HCT116 (cell line): ENCODE data around the gene N4BP2. TPM values are rescaled to one million over a fixed set of nuclear protein-coding genes. Genes with fewer than 3 reads are reported as not detected.
"Not testable (repeated sequence)": the region's sequence is repeated elsewhere in the genome, so short reads cannot be mapped to it uniquely, and the experiment has no call there.

Source experiments
- ATAC-seq: fragments of 200-7000 bp; cut with Tn5 transposase; 2 replicates; pipeline ENCODE4 v1.9.1; 2020; ENCODE audit warnings: mild to moderate bottlenecking, moderate library complexity
- BruUV-seq: library from RNA; stranded (reverse); fragments of 400-500 nt; replicated peaks from 2 replicates; lab custom pipeline; 2021; lab: Mats Ljungman, UMichigan
- CTCF ChIA-PET: fragments of 300-600 bp; sonication (Branson Sonifier 250); formaldehyde crosslinking; loops from one replicate; lab custom pipeline; 2021; ENCODE audit warnings: antibody characterized with exemption; lab: Charles Lee
- POLR2A ChIA-PET: fragments of 300-600, 350-600 bp; sonication (Branson Sonifier 250); formaldehyde crosslinking; loops from one replicate; lab custom pipeline; 2021; ENCODE audit warnings: antibody characterized with exemption; lab: Charles Lee
- RAD21 ChIA-PET, 2 experiments: fragments of 300-600 bp; sonication (Branson Sonifier 250); formaldehyde crosslinking; loops; one replicate each; lab custom pipeline; 2023; ENCODE audit warnings: low total read pairs in 2 of 2; ENCODE audit not compliant: uncharacterized antibody in 2 of 2, unreplicated experiment in 2 of 2, low non-redundant PET in 1 of 2; lab: Charles Lee
- DNase-seq: peaks from one replicate; pipeline ENCODE4 v3.0.0-alpha.2; 2010; ENCODE audit warnings: low read depth, low spot score
- H2AFZ ChIP-seq: fragments of 200-600 bp; shearing (Covaris generic), sonication (generic); 2 replicates; pipeline ENCODE4 v1.6.1; 2017; ENCODE audit warnings: low read depth, mixed run types, mixed read lengths, antibody characterized with exemption, low read length; ENCODE audit not compliant: poor library complexity, severe bottlenecking
- H3K27ac ChIP-seq: 2 replicates; pipeline ENCODE4 v1.5.1; 2012; ENCODE audit warnings: low read depth, low read length
- H3K27me3 ChIP-seq: fragments of 200-600 bp; sonication (generic); 2 replicates; pipeline ENCODE4 v1.6.1; 2016; ENCODE audit warnings: mixed run types, low read length, mixed read lengths; ENCODE audit not compliant: insufficient read depth
- H3K36me3 ChIP-seq, 2 experiments: fragments of 200-500 bp in 1 of 2; fragments of 200-600 bp in 1 of 2; sonication (Bioruptor generic) in 1 of 2; sonication (generic) in 1 of 2; 2 replicates each; pipeline versions ENCODE4 v1.5.1 to v1.6.1; 2014 to 2016; ENCODE audit warnings: low read length in 2 of 2, inconsistent platforms in 1 of 2, mixed read lengths in 1 of 2, mixed run types in 1 of 2; ENCODE audit not compliant: insufficient read depth in 2 of 2, control insufficient read depth in 1 of 2
- H3K4me1 ChIP-seq, 2 experiments: fragments of 200-600 bp in 1 of 2; sonication (generic) in 1 of 2; 2 replicates each; pipeline versions ENCODE4 v1.5.1 to v1.6.1; 2012 to 2017; ENCODE audit warnings: low read length in 2 of 2, inconsistent platforms in 1 of 2, mild to moderate bottlenecking in 1 of 2, mixed read lengths in 1 of 2, mixed run types in 1 of 2, moderate library complexity in 1 of 2; ENCODE audit not compliant: insufficient read depth in 2 of 2, control insufficient read depth in 1 of 2
- H3K4me2 ChIP-seq: fragments of 200-600 bp; sonication (generic); 2 replicates; pipeline ENCODE4 v1.6.1; 2017; ENCODE audit warnings: mixed run types, low read length, mixed read lengths
- H3K4me3 ChIP-seq, 2 experiments: fragments of 200-600 bp in 1 of 2; sonication (generic) in 1 of 2; replicated peaks in 1 of 2; 2 replicates each; pipeline ENCODE4 v1.5.1; 2011 to 2016; ENCODE audit warnings: low read length in 2 of 2, control low read depth in 1 of 2, low read depth in 1 of 2, mild to moderate bottlenecking in 1 of 2, mixed read lengths in 1 of 2, mixed run types in 1 of 2
- H3K79me2 ChIP-seq: fragments of 200-600 bp; sonication (generic); 2 replicates; pipeline ENCODE4 v1.6.1; 2017; ENCODE audit warnings: mild to moderate bottlenecking, mixed run types, low read length, moderate library complexity, mixed read lengths; ENCODE audit not compliant: insufficient read depth
- H3K9ac ChIP-seq: fragments of 200-600 bp; sonication (generic); 2 replicates; pipeline ENCODE4 v1.6.1; 2016; ENCODE audit warnings: low read length, mixed read lengths
- H3K9me2 ChIP-seq: fragments of 200-600 bp; sonication (generic), shearing (Covaris generic); 2 replicates; pipeline ENCODE4 v1.6.1; 2017; ENCODE audit warnings: mixed run types, mild to moderate bottlenecking, moderate library complexity; ENCODE audit not compliant: insufficient read depth
- H3K9me3 ChIP-seq, 2 experiments: fragments of 200-500 bp in 1 of 2; fragments of 200-600 bp in 1 of 2; sonication (Bioruptor generic) in 1 of 2; sonication (generic) in 1 of 2; 2 replicates each; pipeline ENCODE4 v1.6.1; 2014 to 2017; ENCODE audit warnings: low read length in 2 of 2, mixed read lengths in 2 of 2, inconsistent platforms in 1 of 2, low read depth in 1 of 2, mild to moderate bottlenecking in 1 of 2, mixed run types in 1 of 2, moderate library complexity in 1 of 2; ENCODE audit not compliant: control insufficient read depth in 1 of 2, insufficient read depth in 1 of 2
- H4K20me1 ChIP-seq: fragments of 200-600 bp; sonication (generic), shearing (Covaris generic); 2 replicates; pipeline ENCODE4 v1.6.1; 2017; ENCODE audit warnings: mixed run types, mild to moderate bottlenecking, moderate library complexity; ENCODE audit not compliant: insufficient read depth
- ATF3 ChIP-seq: IDR thresholded peaks from 2 replicates; pipeline ENCODE4 v1.6.1; 2012
- ELF1 ChIP-seq: IDR thresholded peaks from 2 replicates; pipeline ENCODE4 v1.6.1; 2012; ENCODE audit warnings: low read depth, borderline replicate concordance
- EZH2phosphoT487 ChIP-seq: fragments of 200-600 bp; IDR thresholded peaks from 2 replicates; pipeline ENCODE4 v1.6.1; 2018; ENCODE audit warnings: antibody characterized with exemption, borderline replicate concordance
- MAX ChIP-seq: IDR thresholded peaks from 2 replicates; pipeline ENCODE4 v1.6.1; 2012
- SIN3A ChIP-seq: IDR thresholded peaks from 2 replicates; pipeline ENCODE4 v1.6.1; 2012; ENCODE audit warnings: low read depth
- ZNF274 ChIP-seq: fragments of 200-500 bp; sonication (Bioruptor generic); IDR thresholded peaks from 2 replicates; pipeline ENCODE4 v1.6.1; 2014; ENCODE audit warnings: mild to moderate bottlenecking, low read depth, low read length, inconsistent platforms
- intact Hi-C: fragments of 100-400 bp; cut with micrococcal nuclease; formaldehyde crosslinking; loops from 2 replicates; pipeline ENCODE4 v1.10.0; 2022
- total RNA-seq: library from RNA; stranded (reverse); gene quantifications from one replicate; pipeline ENCODE4 v1.2.1, GENCODE V29; 2021; ENCODE audit not compliant: unreplicated experiment

Gene N4BP2
- total RNA-seq, 1 experiment from 2014 or later: 7.0 TPM

- H3K9ac ChIP-seq, H3K4me2 ChIP-seq, RAD21 ChIA-PET, H3K9me2 ChIP-seq, CTCF ChIA-PET, H3K4me3 ChIP-seq, H3K27me3 ChIP-seq, ATAC-seq, H3K9me3 ChIP-seq, H3K79me2 ChIP-seq, DNase-seq, BruUV-seq, H2AFZ ChIP-seq, H3K27ac ChIP-seq, H4K20me1 ChIP-seq, intact Hi-C loops, H3K36me3 ChIP-seq, POLR2A ChIA-PET: not testable (repeated sequence)
- peaks cover 16 to 32% of the 10 kb centered on the region in 2 experiments for H3K4me1 ChIP-seq
Observed at GRCh38 chr4:40024049-40024448, 32.6 kb upstream of the N4BP2 start.

- H3K9me3 ChIP-seq: no peaks in the 10 kb centered on the region
- ChIA-PET POLR2A (no interaction called here), CTCF (no interaction called here), RAD21 (no interaction called here)
- no TSS peak for BruUV-seq
- H3K27me3 ChIP-seq: no peaks in the 10 kb centered on the region
- H3K9me2 ChIP-seq: no peaks in the 10 kb centered on the region
- H3K4me2 ChIP-seq: no peak overlapping the region
- H3K4me1 ChIP-seq: no peaks in the 10 kb centered on the region
- TF ChIP-seq ZNF274 (no peak), ATF3 (no peak), SIN3A (no peak), EZH2phosphoT487 (no peak), ELF1 (no peak), MAX (no peak)
- DNase-seq: no peak
- H3K9ac ChIP-seq: no peak overlapping the region
- H3K36me3 ChIP-seq: no peaks in the 10 kb centered on the region
- no peak overlapping the region for H3K27ac ChIP-seq
- intact Hi-C loops: no loop called here
- no peak overlapping the region for H2AFZ ChIP-seq
- ATAC-seq: no peak
- no peak overlapping the region for H3K4me3 ChIP-seq
- H3K79me2 ChIP-seq: no peaks in the 10 kb centered on the region
- no peaks in the 10 kb centered on the region for H4K20me1 ChIP-seq
Observed at GRCh38 chr4:40032785-40033184, 23.9 kb upstream of the N4BP2 start.
